HEK293 (cell line): ENCODE data around the gene ATP4A.

Experiments used
- CTCF ChIA-PET: fragments of 350-600 bp; formaldehyde crosslinking; extraction: SDS; loops from one replicate; lab custom pipeline; 2021; ENCODE audit warnings: antibody characterized with exemption; lab: Yijun Ruan, JAX
- POLR2A ChIA-PET: fragments of 300-600 bp; formaldehyde crosslinking; extraction: SDS; loops from one replicate; lab custom pipeline; 2020; ENCODE audit warnings: antibody characterized with exemption, inconsistent platforms; lab: Yijun Ruan, JAX
- H3K27ac ChIP-seq: fragments of 200-500 bp; sonication (Bioruptor generic); 2 replicates; pipeline ENCODE4 v1.5.1; 2014; ENCODE audit warnings: low read depth, low read length, control low read depth, inconsistent platforms; ENCODE audit errors: extremely low read depth
- H3K36me3 ChIP-seq, 2 experiments: fragments of 200-500 bp in 1 of 2; sonication (Bioruptor generic) in 1 of 2; 1 replicate in 1 of 2; 2 replicates in 1 of 2; pipeline ENCODE4 v1.5.1; 2014 to 2017; ENCODE audit warnings: inconsistent platforms in 2 of 2, low read length in 2 of 2; ENCODE audit not compliant: control insufficient read depth in 2 of 2, insufficient read depth in 1 of 2
- H3K4me1 ChIP-seq: fragments of 200-500 bp; sonication (Bioruptor generic); 2 replicates; pipeline ENCODE4 v1.5.1; 2014; ENCODE audit warnings: mild to moderate bottlenecking, low read length, inconsistent platforms; ENCODE audit not compliant: control insufficient read depth, insufficient read depth
- H3K4me3 ChIP-seq: 2 replicates; pipeline ENCODE4 v1.5.1; 2011; ENCODE audit warnings: low read depth, mild to moderate bottlenecking, control low read depth, low read length, moderate library complexity
- H3K9me3 ChIP-seq: fragments of 200-500 bp; sonication (Bioruptor generic); 2 replicates; pipeline ENCODE4 v1.5.1; 2014; ENCODE audit warnings: low read depth, low read length, inconsistent platforms; ENCODE audit not compliant: control insufficient read depth, insufficient read depth
- EGR2 ChIP-seq: fragments of 450-650 bp; formaldehyde crosslinking; IDR thresholded peaks from 2 replicates; pipeline ENCODE4 v1.5.1; 2016; ENCODE audit warnings: low read depth, missing biosample characterization, missing genetic modification characterization
- GLIS1 ChIP-seq: fragments of 450-650 bp; formaldehyde crosslinking; IDR thresholded peaks from 2 replicates; pipeline ENCODE4 v1.5.1; 2016; ENCODE audit warnings: missing biosample characterization, missing genetic modification characterization
- GLIS2 ChIP-seq: fragments of 450-650 bp; formaldehyde crosslinking; IDR thresholded peaks from 2 replicates; pipeline ENCODE4 v1.5.1; 2016; ENCODE audit warnings: missing biosample characterization, missing genetic modification characterization
- HIC1 ChIP-seq: fragments of 450-650 bp; formaldehyde crosslinking; IDR thresholded peaks from 2 replicates; pipeline ENCODE4 v1.5.1; 2016; ENCODE audit warnings: missing biosample characterization, missing genetic modification characterization
- INSM2 ChIP-seq: fragments of 450-650 bp; formaldehyde crosslinking; IDR thresholded peaks from 2 replicates; pipeline ENCODE4 v1.5.1; 2016; ENCODE audit warnings: missing biosample characterization, missing genetic modification characterization
- MEIS1 ChIP-seq: sonication (generic); formaldehyde crosslinking; IDR thresholded peaks from 2 replicates; pipeline ENCODE4 v1.8.1; 2022; ENCODE audit warnings: missing genetic modification reagents, mild to moderate bottlenecking, borderline replicate concordance
- MZF1 ChIP-seq: fragments of 450-650 bp; formaldehyde crosslinking; IDR thresholded peaks from 2 replicates; pipeline ENCODE4 v1.5.1; 2017; ENCODE audit warnings: missing biosample characterization, missing genetic modification characterization, borderline replicate concordance
- WT1 ChIP-seq: fragments of 450-650 bp; formaldehyde crosslinking; IDR thresholded peaks from 2 replicates; pipeline ENCODE4 v1.5.1; 2016; ENCODE audit warnings: missing biosample characterization, missing genetic modification characterization
- ZBTB1 ChIP-seq: fragments of 450-650 bp; formaldehyde crosslinking; IDR thresholded peaks from 2 replicates; pipeline ENCODE4 v1.5.1; 2016; ENCODE audit warnings: missing biosample characterization, missing genetic modification characterization
- ZBTB20 ChIP-seq: fragments of 450-650 bp; formaldehyde crosslinking; IDR thresholded peaks from 2 replicates; pipeline ENCODE4 v1.5.1; 2016; ENCODE audit warnings: missing biosample characterization, missing genetic modification characterization
- ZIC2 ChIP-seq: fragments of 450-650 bp; formaldehyde crosslinking; IDR thresholded peaks from 2 replicates; pipeline ENCODE4 v1.5.1; 2016; ENCODE audit warnings: missing biosample characterization, missing genetic modification characterization
- ZNF148 ChIP-seq: fragments of 450-650 bp; formaldehyde crosslinking; IDR thresholded peaks from 2 replicates; pipeline ENCODE4 v1.5.0; 2017; ENCODE audit warnings: missing biosample characterization, missing genetic modification characterization, borderline replicate concordance
- ZNF398 ChIP-seq: fragments of 450-650 bp; formaldehyde crosslinking; IDR thresholded peaks from 2 replicates; pipeline ENCODE4 v1.5.1; 2017; ENCODE audit warnings: missing biosample characterization, missing genetic modification characterization
- ZNF473 ChIP-seq: fragments of 450-650 bp; formaldehyde crosslinking; IDR thresholded peaks from 2 replicates; pipeline ENCODE4 v1.5.1; 2017; ENCODE audit warnings: missing biosample characterization, missing genetic modification characterization
- ZNF560 ChIP-seq: fragments of 450-650 bp; formaldehyde crosslinking; IDR thresholded peaks from 2 replicates; pipeline ENCODE4 v1.5.1; 2017; ENCODE audit warnings: missing biosample characterization, missing genetic modification characterization, borderline replicate concordance
- ZNF664 ChIP-seq: fragments of 450-650 bp; formaldehyde crosslinking; IDR thresholded peaks from 2 replicates; pipeline ENCODE4 v1.5.1; 2016; ENCODE audit warnings: missing biosample characterization, missing genetic modification characterization

Gene ATP4A

GRCh38 chr19:35512831-35513627 lies 50.4 kb downstream of the ATP4A start:
- Histone ChIP-seq H3K36me3 (peaks cover 0 to 6% of the 10 kb centered on the region in 2 experiments; a peak in 1 of 3 replicates), H3K27ac (peak overlapping the region; percentile 9; the same call in 1 of the 2 replicates), H3K4me1 (peaks cover 15% of the 10 kb centered on the region), H3K4me3 (no peak overlapping the region), H3K9me3 (no peaks in the 10 kb centered on the region; the same call in 1 of the 2 replicates)
- TF ChIP-seq ZBTB20 (tag by site-specific recombination), result peak; percentile 42; the same call in 1 of the 2 replicates
- no peak for TF ChIP-seq ZNF560 (tag by site-specific recombination)
- TF ChIP-seq GLIS1 (tag by site-specific recombination), result peak; percentile 71
- TF ChIP-seq WT1, result 0 out of 2 replicates have a peak, but pooled peaks have one; percentile 33
- TF ChIP-seq ZNF148 (tag by site-specific recombination), result 0 out of 2 replicates have a peak, but pooled peaks have one; percentile 48
- peak; percentile 16; the same call in 1 of the 2 replicates for TF ChIP-seq ZNF473 (tag by site-specific recombination)
- no peak for TF ChIP-seq ZNF664 (tag by site-specific recombination)
- peak; percentile 59 for TF ChIP-seq GLIS2 (tag by site-specific recombination)
- no peak for TF ChIP-seq ZBTB1
- TF ChIP-seq ZIC2 (tag by site-specific recombination), result peak; percentile 74
- peak; percentile 66; the same call in 1 of the 2 replicates for TF ChIP-seq EGR2 (tag by site-specific recombination)
- TF ChIP-seq ZNF398 (tag by site-specific recombination), result 0 out of 2 replicates have a peak, but pooled peaks have one; percentile 25
- TF ChIP-seq HIC1 (tag by site-specific recombination), result peak; percentile 57; the same call in 1 of the 2 replicates
- no peak for TF ChIP-seq INSM2 (tag by site-specific recombination)
- ChIA-PET POLR2A (no interaction called here), CTCF (interaction anchor here (0.7 to 5.5 kb wide), 4 partner anchors 18 to 873 kb away, joined by 3 to 53 read pairs (median 4); no protein-coding TSS in a partner anchor)

GRCh38 chr19:35511337-35511736 lies 52.1 kb downstream of the ATP4A start:
- no peaks in the 10 kb centered on the region; the same call in 1 of the 2 replicates for H3K9me3 ChIP-seq
- H3K27ac ChIP-seq, result no peak overlapping the region
- peaks cover 0 to 15% of the 10 kb centered on the region in 2 experiments; a peak in 1 of 3 replicates for H3K36me3 ChIP-seq
- TF ChIP-seq MEIS1 (CRISPR knock-in tag), result no peak
- TF ChIP-seq MZF1 (tag by site-specific recombination), result peak; percentile 60; the same call in 1 of the 2 replicates
- H3K4me1 ChIP-seq, result peaks cover 15% of the 10 kb centered on the region
- POLR2A ChIA-PET, result interaction anchor here (1.6 to 1.9 kb wide), 3 partner anchors 30 to 37 kb away, joined by 4 to 14 read pairs (median 6); no protein-coding TSS in a partner anchor
- no peak overlapping the region for H3K4me3 ChIP-seq
- CTCF ChIA-PET, result interaction anchor here (0.6 to 9.8 kb wide), 29 partner anchors 10 to 362 kb away, joined by 3 to 176 read pairs (median 8); partner anchors contain the start of genes FFAR1, HAMP, HAUS5 and KRTDAP
